ENCODE data around the gene SRSF1.

SRSF1 gene

GRCh38 chr17:57993471-57994365, 13.3 kb downstream of the SRSF1 start:
- ATAC-seq (replicated peaks; ENCODE audit: extremely low read depth, poor library complexity, severe bottlenecking) (no peak), DNase-seq (ENCODE audit: low spot score in 2 of 2) (no peak)
- H3K36me3 Mint-ChIP-seq (ENCODE audit: insufficient read depth) = peaks cover 12% of the 10 kb centered on the region
- no peaks in the 10 kb centered on the region for H3K9me3 Mint-ChIP-seq
- peaks cover 35% of the 10 kb centered on the region for H3K4me1 Mint-ChIP-seq
- H3K4me3 Mint-ChIP-seq = no peak overlapping the region
- peak overlapping the region; percentile 7 for H3K27ac Mint-ChIP-seq (ENCODE audit: low read depth)
- no peaks in the 10 kb centered on the region for H3K27me3 Mint-ChIP-seq

GRCh38 chr17:57991537-57991936, 15.5 kb downstream of the SRSF1 start:
- ATAC-seq (replicated peaks; ENCODE audit: extremely low read depth, poor library complexity, severe bottlenecking) (no peak), DNase-seq (ENCODE audit: low spot score in 2 of 2) (no peak)
- H3K36me3 Mint-ChIP-seq (ENCODE audit: insufficient read depth) = peaks cover 22% of the 10 kb centered on the region
- H3K4me3 Mint-ChIP-seq = no peak overlapping the region
- no peaks in the 10 kb centered on the region for H3K27me3 Mint-ChIP-seq
- H3K9me3 Mint-ChIP-seq = no peaks in the 10 kb centered on the region
- H3K4me1 Mint-ChIP-seq = peaks cover 48% of the 10 kb centered on the region
- no peak overlapping the region for H3K27ac Mint-ChIP-seq (ENCODE audit: low read depth)

DNA sequence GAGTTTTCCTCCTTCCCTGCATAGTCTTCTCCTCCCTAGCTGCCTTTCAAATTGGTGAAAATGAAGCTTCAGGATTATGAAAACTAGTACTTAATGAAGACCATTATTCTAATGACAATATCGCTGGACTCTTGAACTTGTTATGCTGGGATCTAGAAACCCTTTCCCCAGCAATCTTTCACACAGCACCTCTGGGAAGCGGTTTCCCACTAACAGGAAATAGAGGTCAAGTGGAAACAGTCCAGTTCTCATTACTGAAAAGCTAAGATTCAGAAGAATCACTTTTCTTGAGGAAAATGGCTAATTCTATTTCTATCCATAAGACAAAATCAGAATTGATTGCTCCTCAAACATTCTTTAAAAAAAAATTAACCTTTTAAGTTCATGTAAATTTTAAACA, 17.0 kb downstream of the SRSF1 start:
- no peak for ATAC-seq (replicated peaks; ENCODE audit: extremely low read depth, poor library complexity, severe bottlenecking)
- DNase-seq (ENCODE audit: low spot score in 2 of 2) = no peak
- H3K4me3 Mint-ChIP-seq = peak overlapping the region; percentile 91
- peaks cover 23% of the 10 kb centered on the region for H3K36me3 Mint-ChIP-seq (ENCODE audit: insufficient read depth)
- H3K4me1 Mint-ChIP-seq = peaks cover 48% of the 10 kb centered on the region
- peak overlapping the region; percentile 92 for H3K27ac Mint-ChIP-seq (ENCODE audit: low read depth)
- H3K27me3 Mint-ChIP-seq = no peaks in the 10 kb centered on the region
- H3K9me3 Mint-ChIP-seq = no peaks in the 10 kb centered on the region

GRCh38 chr17:57988301-57989250, 18.5 kb downstream of the SRSF1 start:
- DNase-seq (ENCODE audit: low spot score in 2 of 2) (peak in 1 of 2 donors; percentile 57), ATAC-seq (replicated peaks; ENCODE audit: extremely low read depth, poor library complexity, severe bottlenecking) (peak; percentile 66)
- Mint-ChIP-seq H3K27me3 (no peaks in the 10 kb centered on the region), H3K36me3 (ENCODE audit: insufficient read depth) (peaks cover 24% of the 10 kb centered on the region), H3K4me1 (peaks cover 58% of the 10 kb centered on the region), H3K4me3 (peak overlapping the region; percentile 91), H3K27ac (ENCODE audit: low read depth) (peak overlapping the region; percentile 92), H3K9me3 (no peaks in the 10 kb centered on the region)

GRCh38 chr17:57987581-57988300, 19.3 kb downstream of the SRSF1 start, which contains the start of gene VEZF1:
Gene VEZF1 (minus strand): TSS chr17:57988254. CDS start chr17:57988111, 143 bp downstream.
- peak; percentile 73 for ATAC-seq (replicated peaks; ENCODE audit: extremely low read depth, poor library complexity, severe bottlenecking)
- Mint-ChIP-seq H3K27me3 (no peaks in the 10 kb centered on the region), H3K9me3 (no peaks in the 10 kb centered on the region), H3K4me3 (peak within 1 kb of the TSS; percentile 91), H3K36me3 (ENCODE audit: insufficient read depth) (peaks cover 24% of the 10 kb centered on the region), H3K4me1 (peaks cover 64% of the 10 kb centered on the region), H3K27ac (ENCODE audit: low read depth) (peak within 1 kb of the TSS; percentile 92)
- DNase-seq (ENCODE audit: low spot score in 2 of 2) = peak in 1 of 2 donors; percentile 56

DNA sequence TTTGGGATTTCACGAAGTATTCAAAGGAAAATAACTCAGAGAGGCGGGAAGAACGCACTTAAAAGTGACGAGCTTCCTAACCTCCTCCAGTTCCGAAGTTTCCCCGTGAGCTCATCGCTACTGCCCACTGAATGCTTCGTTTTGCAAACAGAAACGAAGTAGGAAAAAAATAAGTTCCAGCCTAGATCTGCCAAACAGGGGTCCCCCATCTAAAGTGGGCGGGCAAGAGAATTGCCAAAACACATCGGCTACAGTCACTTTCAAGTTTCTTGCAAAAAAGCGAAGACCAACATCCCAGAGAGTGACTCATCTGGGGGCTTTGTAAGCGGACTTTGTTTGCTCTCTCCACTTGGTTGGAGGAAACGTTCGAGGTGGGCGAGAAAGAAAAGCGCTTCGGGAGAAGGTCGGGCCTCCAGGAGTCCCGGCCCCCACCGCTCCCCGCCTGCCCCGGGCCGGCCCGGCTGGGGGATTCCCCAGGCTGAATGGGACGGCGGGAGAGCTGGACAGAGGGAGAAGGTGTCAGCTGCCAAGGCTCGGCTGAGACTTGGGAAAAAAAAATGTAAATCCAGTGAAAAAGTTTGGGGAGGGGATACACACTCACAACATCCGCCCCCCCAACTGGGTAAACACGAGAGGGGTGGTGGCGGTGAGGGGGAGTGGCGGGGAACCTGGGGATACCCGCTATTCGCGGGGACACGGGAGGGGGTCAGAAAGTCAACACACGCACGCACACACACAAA, 20.0 kb downstream of the SRSF1 start:
- no peak for ATAC-seq (replicated peaks; ENCODE audit: extremely low read depth, poor library complexity, severe bottlenecking)
- H3K36me3 Mint-ChIP-seq (ENCODE audit: insufficient read depth) = peaks cover 25% of the 10 kb centered on the region

GRCh38 chr17:57985675-57985974, 21.4 kb downstream of the SRSF1 start:
- Mint-ChIP-seq H3K9me3 (no peaks in the 10 kb centered on the region), H3K36me3 (ENCODE audit: insufficient read depth) (peaks cover 30% of the 10 kb centered on the region), H3K27ac (ENCODE audit: low read depth) (no peak overlapping the region), H3K27me3 (no peaks in the 10 kb centered on the region), H3K4me1 (peaks cover 74% of the 10 kb centered on the region), H3K4me3 (peak overlapping the region; percentile 42)
- ATAC-seq (replicated peaks; ENCODE audit: extremely low read depth, poor library complexity, severe bottlenecking) = no peak
- DNase-seq (ENCODE audit: low spot score in 2 of 2) = no peak

More for the DNA sequence above, 20.0 kb downstream of the SRSF1 start:
- peaks cover 64% of the 10 kb centered on the region for H3K4me1 Mint-ChIP-seq
- no peaks in the 10 kb centered on the region for H3K9me3 Mint-ChIP-seq
- DNase-seq (ENCODE audit: low spot score in 2 of 2) = no peak
- H3K27ac Mint-ChIP-seq (ENCODE audit: low read depth) = peak overlapping the region; percentile 92
- peak overlapping the region; percentile 91 for H3K4me3 Mint-ChIP-seq
- H3K27me3 Mint-ChIP-seq = no peaks in the 10 kb centered on the region

- Mint-ChIP-seq H3K36me3 (ENCODE audit: insufficient read depth) (peaks cover 35% of the 10 kb centered on the region), H3K27ac (ENCODE audit: low read depth) (no peak overlapping the region), H3K27me3 (no peaks in the 10 kb centered on the region), H3K9me3 (no peaks in the 10 kb centered on the region), H3K4me3 (peak overlapping the region; percentile 42), H3K4me1 (peaks cover 78% of the 10 kb centered on the region)
- ATAC-seq (replicated peaks; ENCODE audit: extremely low read depth, poor library complexity, severe bottlenecking) (no peak), DNase-seq (ENCODE audit: low spot score in 2 of 2) (no peak)
Observed at GRCh38 chr17:57984936-57985674, 21.9 kb downstream of the SRSF1 start.

DNA sequence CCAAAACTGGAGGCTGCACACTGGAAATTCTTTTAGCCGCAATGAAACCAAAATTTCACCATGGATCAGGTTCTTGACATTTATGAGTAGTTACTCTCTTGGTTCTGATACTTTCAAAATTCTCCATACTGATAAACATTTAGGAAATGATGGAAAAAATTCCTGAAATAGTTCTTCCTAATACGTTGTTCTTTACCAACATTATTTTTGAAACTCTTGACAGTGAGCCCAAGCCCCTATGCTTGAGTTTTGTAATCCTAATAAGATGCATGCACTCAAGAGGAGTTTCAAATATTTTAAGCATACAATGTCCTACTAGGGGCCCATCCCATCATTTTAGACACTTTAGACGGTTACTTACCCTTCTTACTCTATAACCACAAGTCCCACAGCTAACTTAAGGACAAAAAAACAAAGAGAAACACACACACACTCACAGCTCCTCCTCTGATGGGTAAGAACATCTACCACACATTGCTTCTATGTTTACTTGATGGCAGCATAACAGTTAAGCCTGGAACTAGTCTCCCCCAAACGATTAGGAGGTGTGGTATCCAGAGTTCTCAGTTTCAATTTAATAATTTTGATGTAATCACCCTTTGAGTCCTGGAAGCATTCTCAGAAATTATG, 22.7 kb downstream of the SRSF1 start:
- H3K27me3 Mint-ChIP-seq = no peaks in the 10 kb centered on the region
- H3K36me3 Mint-ChIP-seq (ENCODE audit: insufficient read depth) = peaks cover 42% of the 10 kb centered on the region
- DNase-seq (ENCODE audit: low spot score in 2 of 2) (no peak), ATAC-seq (replicated peaks; ENCODE audit: extremely low read depth, poor library complexity, severe bottlenecking) (no peak)
- peaks cover 71% of the 10 kb centered on the region for H3K4me1 Mint-ChIP-seq
- H3K9me3 Mint-ChIP-seq = no peaks in the 10 kb centered on the region
- H3K27ac Mint-ChIP-seq (ENCODE audit: low read depth) = no peak overlapping the region
- H3K4me3 Mint-ChIP-seq = peak overlapping the region; percentile 42

DNA sequence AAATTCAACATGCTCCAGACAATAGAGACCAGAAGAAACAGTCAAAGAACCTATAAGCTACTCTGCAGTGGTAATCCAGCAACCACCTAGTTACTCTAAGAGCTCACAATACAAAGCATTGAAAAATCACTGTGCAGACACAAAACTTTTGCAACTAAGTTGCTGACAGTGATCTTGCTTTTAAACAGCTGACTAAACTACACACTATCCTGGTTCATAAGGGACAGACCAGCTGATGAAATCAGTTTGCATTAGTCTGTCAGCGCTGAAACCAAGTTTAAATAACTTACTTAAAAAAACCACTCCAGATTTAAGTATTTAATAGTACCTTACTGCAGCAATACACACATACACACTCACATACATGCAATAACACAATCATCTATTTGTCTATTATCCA, 23.6 kb downstream of the SRSF1 start:
- Mint-ChIP-seq H3K27ac (ENCODE audit: low read depth) (no peak overlapping the region), H3K4me1 (peaks cover 71% of the 10 kb centered on the region), H3K4me3 (peak overlapping the region; percentile 42), H3K36me3 (ENCODE audit: insufficient read depth) (peaks cover 45% of the 10 kb centered on the region), H3K9me3 (no peaks in the 10 kb centered on the region), H3K27me3 (no peaks in the 10 kb centered on the region)
- ATAC-seq (replicated peaks; ENCODE audit: extremely low read depth, poor library complexity, severe bottlenecking) (no peak), DNase-seq (ENCODE audit: low spot score in 2 of 2) (no peak)

All from central memory CD8-positive, alpha-beta T cell (primary cell).